Neuronal stem cell (in vitro differentiated cells): ENCODE data around the gene NT5C3A. TPM values are rescaled to one million over a fixed set of nuclear protein-coding genes. Genes with fewer than 3 reads are reported as not detected.

Experiments
- DNase-seq: peaks from one replicate; pipeline ENCODE4 v3.0.0-alpha.2; 2013; ENCODE audit warnings: low spot score
- H2AFZ ChIP-seq: one replicate; pipeline ENCODE4 v1.6.1; 2013; ENCODE audit warnings: mild to moderate bottlenecking, low read length, inconsistent platforms
- H2AK5ac ChIP-seq: 2 replicates; pipeline ENCODE4 v1.6.1; 2013; ENCODE audit warnings: low read depth, mild to moderate bottlenecking, inconsistent platforms, low read length, moderate library complexity, mixed read lengths
- H2BK120ac ChIP-seq: 2 replicates; pipeline ENCODE4 v1.6.1; 2013; ENCODE audit warnings: low read depth, mild to moderate bottlenecking, inconsistent platforms, low read length, moderate library complexity, mixed read lengths
- H2BK12ac ChIP-seq: one replicate; pipeline ENCODE4 v1.6.1; 2013; ENCODE audit warnings: low read length, inconsistent platforms
- H2BK15ac ChIP-seq: 2 replicates; pipeline ENCODE4 v1.6.1; 2013; ENCODE audit warnings: mild to moderate bottlenecking, low read length, inconsistent platforms, mixed read lengths
- H2BK5ac ChIP-seq: one replicate; pipeline ENCODE4 v1.6.1; 2013; ENCODE audit warnings: inconsistent platforms, mild to moderate bottlenecking, low read length, moderate library complexity
- H3K14ac ChIP-seq: one replicate; pipeline ENCODE4 v1.6.1; 2013; ENCODE audit warnings: low read length, inconsistent platforms
- H3K18ac ChIP-seq: 2 replicates; pipeline ENCODE4 v1.6.1; 2013; ENCODE audit warnings: low read length, inconsistent platforms
- H3K23ac ChIP-seq: 2 replicates; pipeline ENCODE4 v1.6.1; 2013; ENCODE audit warnings: low read depth, mild to moderate bottlenecking, mixed read lengths, low read length, inconsistent platforms; ENCODE audit not compliant: poor library complexity
- H3K27ac ChIP-seq: replicated peaks from 3 replicates; pipeline ENCODE4 v1.5.1; 2013; ENCODE audit warnings: low read length, inconsistent platforms
- H3K27me3 ChIP-seq, 3 experiments: 2 replicates each; pipeline ENCODE4 v1.6.1; 2013; ENCODE audit warnings: low read length in 3 of 3, mild to moderate bottlenecking in 2 of 3, inconsistent platforms in 1 of 3, low read depth in 1 of 3, mixed read lengths in 1 of 3, moderate library complexity in 1 of 3; ENCODE audit not compliant: control insufficient read depth in 3 of 3, insufficient read depth in 3 of 3
- H3K36me3 ChIP-seq, 2 donors: replicated peaks in 1 of 2; 2 replicates each; pipeline ENCODE4 v1.6.1; 2013; ENCODE audit warnings: low read length in 2 of 2; ENCODE audit not compliant: control insufficient read depth in 2 of 2, insufficient read depth in 2 of 2
- H3K4ac ChIP-seq: 2 replicates; pipeline ENCODE4 v1.6.1; 2013; ENCODE audit warnings: inconsistent platforms, mild to moderate bottlenecking, low read length, moderate library complexity
- H3K4me1 ChIP-seq, 2 donors: 1 replicate in 1 of 2; 2 replicates in 1 of 2; pipeline ENCODE4 v1.6.1; 2013; ENCODE audit warnings: low read length in 2 of 2, low read depth in 1 of 2; ENCODE audit not compliant: control insufficient read depth in 2 of 2, insufficient read depth in 1 of 2
- H3K4me2 ChIP-seq: one replicate; pipeline ENCODE4 v1.6.1; 2013; ENCODE audit warnings: mild to moderate bottlenecking, low read length, inconsistent platforms; ENCODE audit not compliant: insufficient read depth, poor library complexity, severe bottlenecking
- H3K4me3 ChIP-seq, 2 donors: 2 replicates each; pipeline ENCODE4 v1.5.1; 2013; ENCODE audit warnings: low read length in 2 of 2, mild to moderate bottlenecking in 2 of 2, inconsistent platforms in 1 of 2, moderate library complexity in 1 of 2
- H3K79me1 ChIP-seq: one replicate; pipeline ENCODE4 v1.6.1; 2013; ENCODE audit warnings: low read depth, mild to moderate bottlenecking, inconsistent platforms, low read length, moderate library complexity
- H3K9ac ChIP-seq: one replicate; pipeline ENCODE4 v1.6.1; 2013; ENCODE audit warnings: mild to moderate bottlenecking, low read depth, low read length, inconsistent platforms; ENCODE audit not compliant: poor library complexity
- H3K9me3 ChIP-seq, 2 donors: replicated peaks in 1 of 2; 2 replicates each; pipeline versions ENCODE3 to v1.6.1; 2013; ENCODE audit warnings: low read length in 2 of 2, mild to moderate bottlenecking in 2 of 2, inconsistent platforms in 1 of 2, low read depth in 1 of 2, mixed read lengths in 1 of 2, moderate library complexity in 1 of 2; ENCODE audit not compliant: control insufficient read depth in 2 of 2, insufficient read depth in 1 of 2
- H4K8ac ChIP-seq: one replicate; pipeline ENCODE4 v1.6.1; 2013; ENCODE audit warnings: low read depth, mild to moderate bottlenecking, inconsistent platforms, low read length, moderate library complexity
- H4K91ac ChIP-seq: one replicate; pipeline ENCODE4 v1.6.1; 2013; ENCODE audit warnings: low read length, low read depth, mild to moderate bottlenecking, inconsistent platforms; ENCODE audit not compliant: poor library complexity
- WGBS, 2 donors: extraction: QIAGEN DNeasy Blood & Tissue Kit; methylation state at CpG; one replicate each; pipeline ENCODE4 v1.1.7; 2013; ENCODE audit warnings: missing lambda C conversion rate in 2 of 2, mixed read lengths in 1 of 2; ENCODE audit not compliant: insufficient read length in 2 of 2, insufficient replicate concordance in 1 of 2; ENCODE audit errors: extremely low coverage in 2 of 2; 5-methylcytosine and 5-hydroxymethylcytosine counted together
- polyA plus RNA-seq, 2 experiments: library from polyadenylated mRNA; stranded (reverse); fragments of 200-250 nt; gene quantifications; one replicate each; pipeline ENCODE4 v1.2.3, GENCODE V29; 2013

The NT5C3A gene
- polyA plus RNA-seq (2013, experiment 1 of 2) = 34.4 TPM
- 35.9 TPM for polyA plus RNA-seq (2013, experiment 2 of 2)

- WGBS, 2 donors = no CpG with 5 or more reads among the region's 66 CpGs
- Histone ChIP-seq H4K8ac (peak within 1 kb of the TSS; percentile 32), H3K23ac (peak within 1 kb of the TSS; percentile 93), H3K79me1 (peaks cover 4% of the 10 kb centered on the region), H2BK5ac (peak within 1 kb of the TSS; percentile 62), H2AFZ (peak within 1 kb of the TSS; percentile 99), H3K27ac (peak within 1 kb of the TSS; percentile 98), H2BK120ac (no peak within 1 kb of the TSS), H3K9me3 (peaks cover 2 to 25% of the 10 kb centered on the region in 2 donors), H3K4me1 (peaks cover 4 to 6% of the 10 kb centered on the region in 2 donors), H3K18ac (peak within 1 kb of the TSS; percentile 94), H3K9ac (peak within 1 kb of the TSS; percentile 98), H3K4me3 (peak within 1 kb of the TSS; percentile 77 to 99), H3K4ac (no peak within 1 kb of the TSS), H2BK12ac (peak within 1 kb of the TSS; percentile 18), H2AK5ac (peak within 1 kb of the TSS; percentile 67), H4K91ac (no peak within 1 kb of the TSS), H3K14ac (peak within 1 kb of the TSS; percentile 47), H3K36me3 (peaks cover 0 to 16% of the 10 kb centered on the region in 2 donors), H3K27me3 (no peaks in the 10 kb centered on the region), H2BK15ac (no peak within 1 kb of the TSS), H3K4me2 (peak within 1 kb of the TSS; percentile 71)
- peak; percentile 50 for DNase-seq
Measured at GRCh38 chr7:33062023-33062781, at the start of gene NT5C3A. Gene NT5C3A, minus strand, starts transcription at chr7:33062776. Its CDS starts 71 bp downstream, at chr7:33062705.

GRCh38 chr7:33111614-33112013 is 49.0 kb upstream of the NT5C3A start:
- Histone ChIP-seq H3K18ac (no peak overlapping the region), H3K27me3 (peaks cover 0 to 32% (median 0%) of the 10 kb centered on the region in 3 experiments), H3K4me1 (peaks cover 0 to 5% of the 10 kb centered on the region in 2 donors), H2AK5ac (no peak overlapping the region), H3K27ac (no peak overlapping the region), H2AFZ (no peak overlapping the region), H3K4ac (no peak overlapping the region), H3K9ac (no peak overlapping the region), H2BK15ac (no peak overlapping the region), H3K23ac (no peak overlapping the region), H3K9me3 (no peaks in the 10 kb centered on the region), H2BK12ac (no peak overlapping the region), H2BK5ac (no peak overlapping the region), H2BK120ac (no peak overlapping the region), H3K36me3 (no peaks in the 10 kb centered on the region), H3K4me3 (no peak overlapping the region), H4K91ac (no peak overlapping the region), H4K8ac (no peak overlapping the region), H3K14ac (no peak overlapping the region), H3K4me2 (no peak overlapping the region), H3K79me1 (peaks cover 4% of the 10 kb centered on the region)
- no CpG with 5 or more reads among the region's 3 CpGs for WGBS, 2 donors
- DNase-seq = no peak

- H3K23ac ChIP-seq = no peak overlapping the region
- H4K8ac ChIP-seq = no peak overlapping the region
- no peak overlapping the region for H2AK5ac ChIP-seq
- H3K79me1 ChIP-seq = peaks cover 4% of the 10 kb centered on the region
- DNase-seq = no peak
- no peak overlapping the region for H3K9ac ChIP-seq
- H2BK12ac ChIP-seq = no peak overlapping the region
- no peaks in the 10 kb centered on the region for H3K9me3 ChIP-seq
- peak overlapping the region; percentile 51 to 92 for H3K4me3 ChIP-seq
- no peak overlapping the region for H2BK15ac ChIP-seq
- H2BK5ac ChIP-seq = no peak overlapping the region
- H4K91ac ChIP-seq = no peak overlapping the region
- H2BK120ac ChIP-seq = no peak overlapping the region
- H3K27me3 ChIP-seq = peaks cover 0 to 32% (median 0%) of the 10 kb centered on the region in 3 experiments
- peaks cover 0 to 5% of the 10 kb centered on the region in 2 donors for H3K4me1 ChIP-seq
- H3K18ac ChIP-seq = no peak overlapping the region
- no peak overlapping the region for H3K14ac ChIP-seq
- H2AFZ ChIP-seq = peak overlapping the region; percentile 97
- H3K4ac ChIP-seq = no peak overlapping the region
- no CpG with 5 or more reads among the region's 11 CpGs for WGBS, 2 donors
- H3K4me2 ChIP-seq = peak overlapping the region; percentile 48
- H3K36me3 ChIP-seq = peaks cover 0 to 9% of the 10 kb centered on the region in 2 donors
- no peak overlapping the region for H3K27ac ChIP-seq
Measured at GRCh38 chr7:33109758-33110238, 47.2 kb upstream of the NT5C3A start.
